ENCODE results near the gene SCN4B. TPM values are rescaled to one million over a fixed set of nuclear protein-coding genes. Genes with fewer than 3 reads are reported as not detected.

Gene SCN4B
- total RNA-seq, 1 experiment from 2014 or later = 1.6 TPM

DNA sequence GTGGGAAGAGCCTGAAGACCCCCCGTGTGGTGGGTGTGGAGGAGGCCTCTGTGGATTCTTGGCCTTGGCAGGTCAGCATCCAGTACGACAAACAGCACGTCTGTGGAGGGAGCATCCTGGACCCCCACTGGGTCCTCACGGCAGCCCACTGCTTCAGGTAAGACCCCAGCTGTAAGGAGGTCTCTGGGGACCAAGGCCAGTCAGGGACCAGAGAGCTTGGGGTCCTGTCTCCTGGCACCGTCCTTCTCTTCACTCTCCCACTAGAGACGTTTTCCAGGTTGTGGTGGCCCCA, 40.9 kb downstream of the SCN4B start:
- no peak overlapping the region for H3K23ac ChIP-seq (ENCODE audit: insufficient read length, low read depth, low read length)
- H3K79me1 ChIP-seq (ENCODE audit: insufficient read depth, low read depth, low read length, poor library complexity, severe bottlenecking) = no peaks in the 10 kb centered on the region
- H4K8ac ChIP-seq (replicated peaks; ENCODE audit: insufficient read length, low read depth, low read length) = no peak overlapping the region
- Mint-ChIP-seq H3K27ac (no peak overlapping the region), H3K27me3 (ENCODE audit: low read depth) (peaks cover 6% of the 10 kb centered on the region), H3K36me3 (ENCODE audit: insufficient read depth in 1 of 3, low read depth in 3 of 3) (no peaks in the 10 kb centered on the region; a peak in 1 of 7 replicates), H3K4me3 (no peak overlapping the region), H3K9me3 (no peaks in the 10 kb centered on the region), H3K4me1 (peaks cover 9 to 19% of the 10 kb centered on the region in 2 experiments)
- TF ChIP-seq, protein P1, sequence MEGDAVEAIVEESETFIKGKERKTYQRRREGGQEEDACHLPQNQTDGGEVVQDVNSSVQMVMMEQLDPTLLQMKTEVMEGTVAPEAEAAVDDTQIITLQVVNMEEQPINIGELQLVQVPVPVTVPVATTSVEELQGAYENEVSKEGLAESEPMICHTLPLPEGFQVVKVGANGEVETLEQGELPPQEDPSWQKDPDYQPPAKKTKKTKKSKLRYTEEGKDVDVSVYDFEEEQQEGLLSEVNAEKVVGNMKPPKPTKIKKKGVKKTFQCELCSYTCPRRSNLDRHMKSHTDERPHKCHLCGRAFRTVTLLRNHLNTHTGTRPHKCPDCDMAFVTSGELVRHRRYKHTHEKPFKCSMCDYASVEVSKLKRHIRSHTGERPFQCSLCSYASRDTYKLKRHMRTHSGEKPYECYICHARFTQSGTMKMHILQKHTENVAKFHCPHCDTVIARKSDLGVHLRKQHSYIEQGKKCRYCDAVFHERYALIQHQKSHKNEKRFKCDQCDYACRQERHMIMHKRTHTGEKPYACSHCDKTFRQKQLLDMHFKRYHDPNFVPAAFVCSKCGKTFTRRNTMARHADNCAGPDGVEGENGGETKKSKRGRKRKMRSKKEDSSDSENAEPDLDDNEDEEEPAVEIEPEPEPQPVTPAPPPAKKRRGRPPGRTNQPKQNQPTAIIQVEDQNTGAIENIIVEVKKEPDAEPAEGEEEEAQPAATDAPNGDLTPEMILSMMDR (conservative IDR thresholded peaks at IDR 0.05) = no peak
- no peaks in the 10 kb centered on the region for H4K20me1 ChIP-seq (ENCODE audit: control insufficient read depth, insufficient read depth, insufficient read length)
- no peak overlapping the region for H2AK5ac ChIP-seq (ENCODE audit: insufficient read length, low read length)
- no peaks in the 10 kb centered on the region for H3K23me2 ChIP-seq (ENCODE audit: insufficient read length, low read depth, low read length, poor library complexity, severe bottlenecking)
- WGBS (ENCODE audit: extremely low coverage, insufficient read length, low lambda C conversion rate) = no CpG with 5 or more reads among the region's 6 CpGs
- no peaks in the 10 kb centered on the region for H3K9me3 ChIP-seq (ENCODE audit: control insufficient read depth, low read depth, low read length)
- no peak overlapping the region for H2BK120ac ChIP-seq (ENCODE audit: low read depth, low read length, poor library complexity, severe bottlenecking)
- no peak overlapping the region for H3K9ac ChIP-seq (ENCODE audit: extremely low read depth, insufficient read length, low read length)
- H3K18ac ChIP-seq (ENCODE audit: insufficient read length, low read depth, low read length) = no peak overlapping the region
- no peak overlapping the region for H2BK5ac ChIP-seq (ENCODE audit: insufficient read length, low read length)
- H2BK12ac ChIP-seq (ENCODE audit: insufficient read length, low read depth, low read length) = no peak overlapping the region
- H4K5ac ChIP-seq (ENCODE audit: insufficient read length, low read depth, low read length) = no peak overlapping the region
- H3K4me1 ChIP-seq (ENCODE audit: insufficient read depth, low read length) = 0 out of 2 replicates have a peak, but pooled peaks cover 3% of the 10 kb centered on the region
- no peak overlapping the region for H2BK15ac ChIP-seq (ENCODE audit: low read depth, low read length)
- H3K27ac ChIP-seq (ENCODE audit: insufficient read length, low read depth, low read length) = no peak overlapping the region
- no peak overlapping the region for H2AFZ ChIP-seq (ENCODE audit: low read length)
- no peak overlapping the region for H3K4ac ChIP-seq (ENCODE audit: low read depth, low read length)
- DNase-seq = no peak
- no peak overlapping the region for H3K14ac ChIP-seq (ENCODE audit: insufficient read depth, low read length)
- no peak overlapping the region for H3K4me2 ChIP-seq (ENCODE audit: insufficient read depth, insufficient read length, low read length)
- H3K79me2 ChIP-seq (ENCODE audit: insufficient read depth, low read length) = no peaks in the 10 kb centered on the region
- H3T11ph ChIP-seq (ENCODE audit: low read length) = no peak overlapping the region
- no peaks in the 10 kb centered on the region for H3K27me3 ChIP-seq (ENCODE audit: insufficient read depth, low read length)
- no peak overlapping the region for H3K56ac ChIP-seq (ENCODE audit: insufficient read length, low read depth, low read length)
- no peak overlapping the region for H4K91ac ChIP-seq (ENCODE audit: insufficient read length, low read depth, low read length)
- H2BK20ac ChIP-seq (ENCODE audit: low read depth, low read length, poor library complexity, severe bottlenecking) = no peak overlapping the region
